ENCODE data around the gene DNAJC17. TPM values are rescaled to one million over a fixed set of nuclear protein-coding genes. Genes with fewer than 3 reads are reported as not detected.

The DNAJC17 gene
- polyA plus RNA-seq, 1 experiment = 25.8 TPM

DNA sequence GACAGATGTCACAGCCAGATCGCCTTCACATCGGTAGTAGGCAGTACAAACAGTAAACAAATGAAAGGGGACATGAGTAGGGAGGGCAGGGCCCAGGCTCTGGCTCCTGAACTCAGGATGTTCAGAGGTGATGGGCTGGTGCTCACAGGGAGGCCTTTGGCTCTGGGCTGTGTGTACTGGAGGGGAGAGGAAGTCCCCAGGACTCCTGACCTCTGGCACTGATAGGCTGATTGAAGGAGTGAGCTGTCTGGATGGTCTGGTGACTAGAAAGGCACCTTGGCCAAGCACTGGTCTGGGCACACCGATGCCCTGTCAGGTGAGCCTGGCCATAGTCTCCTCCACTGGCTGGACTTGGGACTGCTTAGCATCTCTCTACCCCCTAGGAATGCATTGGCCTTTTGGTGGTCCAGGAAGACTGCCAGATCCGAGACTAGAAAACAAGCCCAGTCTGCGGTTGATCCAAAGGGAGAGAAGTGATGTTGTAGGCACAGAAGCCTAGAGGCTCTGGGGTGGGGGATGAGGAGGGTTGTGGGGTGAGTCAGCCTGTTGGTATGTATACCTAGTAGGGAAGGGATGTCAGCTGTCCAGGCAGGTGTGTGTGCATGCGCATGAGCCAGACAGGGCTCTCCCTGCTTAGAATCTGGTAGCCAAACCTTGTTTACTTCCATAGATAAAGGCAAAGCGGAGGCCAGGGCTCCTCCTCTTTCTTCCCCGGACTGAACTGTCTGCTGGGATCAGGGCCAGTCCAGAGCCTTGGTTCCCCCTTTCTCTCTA is 38.4 kb upstream of the DNAJC17 start:
- DNase-seq (ENCODE audit: low read depth, low spot score) = no peak
- Histone ChIP-seq H3K4me3 (ENCODE audit: low read depth, low read length) (no peak overlapping the region), H3K27ac (ENCODE audit: low read depth, low read length) (no peak overlapping the region), H3K27me3 (ENCODE audit: control insufficient read depth, insufficient read depth, low read length) (peaks cover 43% of the 10 kb centered on the region), H3K9me3 (ENCODE audit: control insufficient read depth, insufficient read depth, low read length) (no peaks in the 10 kb centered on the region)
- TF ChIP-seq, protein P1, sequence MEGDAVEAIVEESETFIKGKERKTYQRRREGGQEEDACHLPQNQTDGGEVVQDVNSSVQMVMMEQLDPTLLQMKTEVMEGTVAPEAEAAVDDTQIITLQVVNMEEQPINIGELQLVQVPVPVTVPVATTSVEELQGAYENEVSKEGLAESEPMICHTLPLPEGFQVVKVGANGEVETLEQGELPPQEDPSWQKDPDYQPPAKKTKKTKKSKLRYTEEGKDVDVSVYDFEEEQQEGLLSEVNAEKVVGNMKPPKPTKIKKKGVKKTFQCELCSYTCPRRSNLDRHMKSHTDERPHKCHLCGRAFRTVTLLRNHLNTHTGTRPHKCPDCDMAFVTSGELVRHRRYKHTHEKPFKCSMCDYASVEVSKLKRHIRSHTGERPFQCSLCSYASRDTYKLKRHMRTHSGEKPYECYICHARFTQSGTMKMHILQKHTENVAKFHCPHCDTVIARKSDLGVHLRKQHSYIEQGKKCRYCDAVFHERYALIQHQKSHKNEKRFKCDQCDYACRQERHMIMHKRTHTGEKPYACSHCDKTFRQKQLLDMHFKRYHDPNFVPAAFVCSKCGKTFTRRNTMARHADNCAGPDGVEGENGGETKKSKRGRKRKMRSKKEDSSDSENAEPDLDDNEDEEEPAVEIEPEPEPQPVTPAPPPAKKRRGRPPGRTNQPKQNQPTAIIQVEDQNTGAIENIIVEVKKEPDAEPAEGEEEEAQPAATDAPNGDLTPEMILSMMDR (IDR thresholded peaks at IDR 0.05; ENCODE audit: low read depth, low read length) = no peak
- POLR2A ChIA-PET = no interaction called here
- CTCF ChIA-PET = interaction anchor here (5.4 kb wide), 1 partner anchor 13 kb away, joined by 44 read pairs; no protein-coding TSS in a partner anchor

DNA sequence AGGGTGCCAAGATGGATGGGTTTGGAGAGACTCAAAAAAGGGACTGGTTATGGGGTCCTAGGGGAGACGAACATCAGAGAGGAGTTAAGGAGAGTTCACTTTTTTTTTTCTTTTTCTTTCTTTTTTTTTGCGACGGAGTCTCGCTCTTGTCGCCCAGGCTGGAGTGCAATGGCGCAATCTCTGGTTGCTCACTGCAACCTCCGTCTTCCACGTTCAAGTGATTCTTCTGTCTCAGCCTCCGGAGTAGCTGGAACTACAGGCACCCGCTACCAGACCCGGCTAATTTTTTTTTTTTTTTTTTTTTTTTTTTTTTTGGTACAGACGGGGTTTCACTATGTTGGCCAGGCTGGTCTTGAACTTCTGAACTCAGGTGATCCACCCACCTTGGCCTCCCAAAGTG is 37.8 kb upstream of the DNAJC17 start:
- Histone ChIP-seq H3K27ac (ENCODE audit: low read depth, low read length) (no peak overlapping the region), H3K4me3 (ENCODE audit: low read depth, low read length) (peak overlapping the region; percentile 39), H3K27me3 (ENCODE audit: control insufficient read depth, insufficient read depth, low read length) (peaks cover 38% of the 10 kb centered on the region), H3K9me3 (ENCODE audit: control insufficient read depth, insufficient read depth, low read length) (no peaks in the 10 kb centered on the region)
- DNase-seq (ENCODE audit: low read depth, low spot score) = no peak
- TF ChIP-seq, protein P1 (IDR thresholded peaks at IDR 0.05; ENCODE audit: low read depth, low read length) = no peak
- ChIA-PET POLR2A (no interaction called here), CTCF (interaction anchor here (1.5 kb wide), 1 partner anchor 13 kb away, joined by 8 read pairs; no protein-coding TSS in a partner anchor)

DNA sequence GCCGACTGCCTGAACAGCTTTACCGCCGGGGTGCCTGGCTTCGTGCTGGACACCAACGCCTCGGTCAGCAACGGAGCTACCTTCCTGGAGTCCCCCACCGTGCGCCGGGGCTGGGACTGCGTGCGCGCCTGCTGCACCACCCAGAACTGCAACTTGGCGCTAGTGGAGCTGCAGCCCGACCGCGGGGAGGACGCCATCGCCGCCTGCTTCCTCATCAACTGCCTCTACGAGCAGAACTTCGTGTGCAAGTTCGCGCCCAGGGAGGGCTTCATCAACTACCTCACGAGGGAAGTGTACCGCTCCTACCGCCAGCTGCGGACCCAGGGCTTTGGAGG is 37.4 kb upstream of the DNAJC17 start:
- POLR2A ChIA-PET = no interaction called here
- H3K4me3 ChIP-seq (ENCODE audit: low read depth, low read length) = peak overlapping the region; percentile 39
- DNase-seq (ENCODE audit: low read depth, low spot score) = no peak
- CTCF ChIA-PET = interaction anchor here (0.9 to 1.5 kb wide), 2 partner anchors 11 to 13 kb away, joined by 4 to 8 read pairs; no protein-coding TSS in a partner anchor
- H3K27me3 ChIP-seq (ENCODE audit: control insufficient read depth, insufficient read depth, low read length) = peaks cover 37% of the 10 kb centered on the region
- no peaks in the 10 kb centered on the region for H3K9me3 ChIP-seq (ENCODE audit: control insufficient read depth, insufficient read depth, low read length)
- TF ChIP-seq, protein P1 (IDR thresholded peaks at IDR 0.05; ENCODE audit: low read depth, low read length) = no peak
- no peak overlapping the region for H3K27ac ChIP-seq (ENCODE audit: low read depth, low read length)

DNA sequence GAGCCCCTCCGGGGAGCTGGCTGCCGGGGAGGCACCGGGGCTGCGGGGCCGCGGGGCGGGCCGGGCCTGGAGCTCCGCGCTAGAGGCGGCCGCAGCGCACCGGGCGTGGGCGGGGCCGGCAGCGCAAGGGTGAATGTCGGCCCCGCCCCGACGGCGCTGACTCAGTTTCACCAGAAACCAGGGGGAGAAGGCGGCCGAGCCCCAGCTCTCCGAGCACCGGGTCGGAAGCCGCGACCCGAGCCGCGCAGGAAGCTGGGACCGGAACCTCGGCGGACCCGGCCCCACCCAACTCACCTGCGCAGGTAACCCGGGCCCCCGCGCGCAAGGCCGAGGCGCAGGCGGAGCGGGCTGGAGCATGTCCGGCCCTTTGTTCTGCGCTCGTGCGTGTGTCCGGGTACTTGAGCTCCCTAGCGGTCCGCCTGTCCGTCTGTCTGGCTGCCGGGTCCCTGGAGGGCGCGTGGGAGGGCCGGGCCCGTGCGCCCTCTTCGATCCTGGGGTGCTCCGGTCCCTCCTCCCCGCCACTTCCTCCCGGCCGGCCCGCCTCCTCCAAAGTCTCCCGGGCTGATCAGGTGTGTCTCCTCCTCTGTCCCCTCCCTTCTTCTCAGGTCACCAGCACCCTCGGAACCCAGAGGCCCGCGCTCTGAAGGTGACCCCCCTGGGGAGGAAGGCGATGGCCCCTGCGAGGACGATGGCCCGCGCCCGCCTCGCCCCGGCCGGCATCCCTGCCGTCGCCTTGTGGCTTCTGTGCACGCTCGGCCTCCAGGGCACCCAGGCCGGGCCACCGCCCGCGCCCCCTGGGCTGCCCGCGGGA is 36.8 kb upstream of the DNAJC17 start, which contains the start of gene SPINT1:
SPINT1 (plus strand) TSS at position 164 of the 811 bp plus-strand sequence; CDS start at position 671, 507 bp downstream.
- Histone ChIP-seq H3K4me3 (ENCODE audit: low read depth, low read length) (peak within 1 kb of the TSS; percentile 39), H3K27me3 (ENCODE audit: control insufficient read depth, insufficient read depth, low read length) (peaks cover 33% of the 10 kb centered on the region), H3K27ac (ENCODE audit: low read depth, low read length) (no peak within 1 kb of the TSS), H3K9me3 (ENCODE audit: control insufficient read depth, insufficient read depth, low read length) (no peaks in the 10 kb centered on the region)
- CTCF ChIA-PET = interaction anchor here (0.9 to 1.5 kb wide), 3 partner anchors 11 to 14 kb away, joined by 3 to 8 read pairs (median 4); no protein-coding TSS in a partner anchor
- TF ChIP-seq, protein P1 (IDR thresholded peaks at IDR 0.05; ENCODE audit: low read depth, low read length) = no peak
- POLR2A ChIA-PET = interaction anchor here (0.6 kb wide), 1 partner anchor 110 kb away, joined by 3 read pairs; no protein-coding TSS in a partner anchor
- no peak for DNase-seq (ENCODE audit: low read depth, low spot score)
